ENCODE results near the gene PRR30. TPM values are rescaled to one million over a fixed set of nuclear protein-coding genes. Genes with fewer than 3 reads are reported as not detected.
"Not testable (repeated sequence)": the region's sequence is repeated elsewhere in the genome, so short reads cannot be mapped to it uniquely, and the experiment has no call there.

The PRR30 gene
- total RNA-seq, result not detected in 2 replicates

- no peak for DNase-seq
- H3K4me1 Mint-ChIP-seq, result peaks cover 5% of the 10 kb centered on the region
- H3K27ac Mint-ChIP-seq, result no peak within 1 kb of the TSS
- no peak within 1 kb of the TSS for H3K4me3 Mint-ChIP-seq
- peaks cover 2% of the 10 kb centered on the region for H3K36me3 Mint-ChIP-seq (ENCODE audit: low read depth)
- peaks cover 19% of the 10 kb centered on the region for H3K27me3 Mint-ChIP-seq
- intact Hi-C loops (cut with micrococcal nuclease), result no loop called here
- H3K9me3 Mint-ChIP-seq, result no peaks in the 10 kb centered on the region
These were observed at the start of gene PRR30 for GRCh38 chr2:27139310-27139709. Gene PRR30, minus strand, starts transcription at chr2:27139410. Its CDS starts 1,081 bp downstream, at chr2:27138329.

- no peaks in the 10 kb centered on the region for H3K36me3 Mint-ChIP-seq (ENCODE audit: low read depth)
- intact Hi-C loops (cut with micrococcal nuclease), result loop anchor here (10.0 kb wide), 1 partner anchor 342 kb away; the partner anchor contains the start of gene DPYSL5
- no peak overlapping the region for H3K4me3 Mint-ChIP-seq
- no peak overlapping the region for H3K27ac Mint-ChIP-seq
- H3K4me1 Mint-ChIP-seq, result peaks cover 2% of the 10 kb centered on the region
- DNase-seq, result no peak
- H3K9me3 Mint-ChIP-seq, result no peaks in the 10 kb centered on the region
- H3K27me3 Mint-ChIP-seq, result peaks cover 30% of the 10 kb centered on the region
These were observed 47.6 kb upstream of the PRR30 start for GRCh38 chr2:27186613-27187345.

- intact Hi-C loops (cut with micrococcal nuclease), result loop anchor here (10.0 kb wide), 1 partner anchor 341 kb away; the partner anchor contains the start of gene DPYSL5
- no peak overlapping the region for H3K4me3 Mint-ChIP-seq
- no peak for DNase-seq
- H3K9me3 Mint-ChIP-seq, result no peaks in the 10 kb centered on the region
- H3K36me3 Mint-ChIP-seq (ENCODE audit: low read depth), result no peaks in the 10 kb centered on the region
- H3K27me3 Mint-ChIP-seq, result peaks cover 31% of the 10 kb centered on the region
- H3K27ac Mint-ChIP-seq, result no peak overlapping the region
- H3K4me1 Mint-ChIP-seq, result peaks cover 2% of the 10 kb centered on the region
These were observed 46.3 kb upstream of the PRR30 start for GRCh38 chr2:27185331-27186026.

GRCh38 chr2:27184115-27184514 lies 44.9 kb upstream of the PRR30 start:
- no peak overlapping the region for H3K27ac Mint-ChIP-seq
- no peaks in the 10 kb centered on the region for H3K9me3 Mint-ChIP-seq
- H3K36me3 Mint-ChIP-seq (ENCODE audit: low read depth), result no peaks in the 10 kb centered on the region
- no peak for DNase-seq
- intact Hi-C loops (cut with micrococcal nuclease), result loop anchor here (10.0 kb wide), 1 partner anchor 339 kb away; the partner anchor contains the start of gene DPYSL5
- peaks cover 3% of the 10 kb centered on the region for H3K4me1 Mint-ChIP-seq
- H3K27me3 Mint-ChIP-seq, result peaks cover 34% of the 10 kb centered on the region
- no peak overlapping the region for H3K4me3 Mint-ChIP-seq

- no peak overlapping the region for H3K4me3 Mint-ChIP-seq
- H3K27me3 Mint-ChIP-seq, result peaks cover 37% of the 10 kb centered on the region
- no peak for DNase-seq
- H3K36me3 Mint-ChIP-seq (ENCODE audit: low read depth), result no peaks in the 10 kb centered on the region
- H3K9me3 Mint-ChIP-seq, result no peaks in the 10 kb centered on the region
- no peak overlapping the region for H3K27ac Mint-ChIP-seq
- intact Hi-C loops (cut with micrococcal nuclease), result loop anchor here (10.0 kb wide), 1 partner anchor 338 kb away; the partner anchor contains the start of gene DPYSL5
- H3K4me1 Mint-ChIP-seq, result peaks cover 3% of the 10 kb centered on the region
These were observed 43.1 kb upstream of the PRR30 start for GRCh38 chr2:27182346-27182745.

- Mint-ChIP-seq H3K27me3 (peaks cover 31% of the 10 kb centered on the region), H3K27ac (no peak overlapping the region), H3K4me3 (no peak overlapping the region), H3K4me1 (peaks cover 3% of the 10 kb centered on the region), H3K9me3 (no peaks in the 10 kb centered on the region), H3K36me3 (ENCODE audit: low read depth) (no peaks in the 10 kb centered on the region)
- intact Hi-C loops (cut with micrococcal nuclease), result no loop called here
- DNase-seq, result no peak
These were observed 40.3 kb upstream of the PRR30 start for GRCh38 chr2:27179344-27180000.

GRCh38 chr2:27178469-27178868 lies 39.3 kb upstream of the PRR30 start:
- Mint-ChIP-seq H3K27ac (no peak overlapping the region), H3K4me3 (no peak overlapping the region)

GRCh38 chr2:27177441-27178351 lies 38.5 kb upstream of the PRR30 start:
- Mint-ChIP-seq H3K9me3 (no peaks in the 10 kb centered on the region), H3K27ac (no peak overlapping the region)

More at GRCh38 chr2:27178469-27178868, 39.3 kb upstream of the PRR30 start:
- Mint-ChIP-seq H3K9me3 (no peaks in the 10 kb centered on the region), H3K4me1 (peaks cover 1% of the 10 kb centered on the region), H3K36me3 (ENCODE audit: low read depth) (no peaks in the 10 kb centered on the region), H3K27me3 (peaks cover 25% of the 10 kb centered on the region)
- intact Hi-C loops (cut with micrococcal nuclease), result no loop called here
- DNase-seq, result no peak

GRCh38 chr2:27175781-27176180 lies 36.6 kb upstream of the PRR30 start:
- H3K36me3 Mint-ChIP-seq (ENCODE audit: low read depth), result not testable (repeated sequence)

More at GRCh38 chr2:27177441-27178351, 38.5 kb upstream of the PRR30 start:
- Mint-ChIP-seq H3K27me3 (peaks cover 28% of the 10 kb centered on the region), H3K4me1 (peaks cover 1% of the 10 kb centered on the region), H3K4me3 (no peak overlapping the region), H3K36me3 (ENCODE audit: low read depth) (no peaks in the 10 kb centered on the region)
- DNase-seq, result no peak
- intact Hi-C loops (cut with micrococcal nuclease), result no loop called here

GRCh38 chr2:27175330-27175729 lies 36.1 kb upstream of the PRR30 start:
- no peak for DNase-seq
- Mint-ChIP-seq H3K36me3 (ENCODE audit: low read depth) (no peaks in the 10 kb centered on the region), H3K4me3 (no peak overlapping the region), H3K27ac (no peak overlapping the region), H3K4me1 (peaks cover 3% of the 10 kb centered on the region), H3K9me3 (no peaks in the 10 kb centered on the region), H3K27me3 (peaks cover 29% of the 10 kb centered on the region)
- intact Hi-C loops (cut with micrococcal nuclease), result no loop called here

More at GRCh38 chr2:27175781-27176180, 36.6 kb upstream of the PRR30 start:
- H3K27ac Mint-ChIP-seq; DNase-seq; intact Hi-C loops (cut with micrococcal nuclease); H3K4me3 Mint-ChIP-seq; H3K9me3 Mint-ChIP-seq; H3K4me1 Mint-ChIP-seq: not testable (repeated sequence)
- H3K27me3 Mint-ChIP-seq, result peaks cover 27% of the 10 kb centered on the region

GRCh38 chr2:27174638-27175037 lies 35.4 kb upstream of the PRR30 start:
- no peak for DNase-seq
- Mint-ChIP-seq H3K4me3 (no peak overlapping the region), H3K27me3 (peaks cover 33% of the 10 kb centered on the region), H3K4me1 (peaks cover 3% of the 10 kb centered on the region), H3K27ac (no peak overlapping the region), H3K9me3 (no peaks in the 10 kb centered on the region), H3K36me3 (ENCODE audit: low read depth) (no peaks in the 10 kb centered on the region)
- intact Hi-C loops (cut with micrococcal nuclease), result no loop called here

- H3K27me3 Mint-ChIP-seq, result peaks cover 23% of the 10 kb centered on the region
- no peaks in the 10 kb centered on the region for H3K9me3 Mint-ChIP-seq
These were observed 32.2 kb upstream of the PRR30 start for GRCh38 chr2:27171351-27171848.

More at GRCh38 chr2:27171351-27171848, 32.2 kb upstream of the PRR30 start:
- DNase-seq, result no peak
- no peaks in the 10 kb centered on the region for H3K36me3 Mint-ChIP-seq (ENCODE audit: low read depth)
- H3K4me3 Mint-ChIP-seq, result no peak overlapping the region
- H3K4me1 Mint-ChIP-seq, result peaks cover 2% of the 10 kb centered on the region
- intact Hi-C loops (cut with micrococcal nuclease), result no loop called here
- no peak overlapping the region for H3K27ac Mint-ChIP-seq
